Stimulated activated CD4-positive, alpha-beta T cell treated with anti-CD3 and anti-CD28 coated beads, Interleukin-2, amount 100 ng/mL, for 24 hours (primary cell): ENCODE measurements around the gene RSPO3.
"Not testable (repeated sequence)": the region's sequence is repeated elsewhere in the genome, so short reads cannot be mapped to it uniquely, and the experiment has no call there.

ENCODE experiments used
- DNase-seq, 2 donors: peaks; one replicate each; pipeline ENCODE4 v3.0.0-alpha.2; 2020

RSPO3 gene

GRCh38 chr6:127118298-127119101, at the start of gene RSPO3:
RSPO3 (plus strand) TSS chr6:127118671; CDS start chr6:127119193, 522 bp downstream.
- peak in 1 of 2 donors; percentile 29 for DNase-seq

- DNase-seq, result no peak
Observed at GRCh38 chr6:127069659-127070279, 48.7 kb upstream of the RSPO3 start.

DNA sequence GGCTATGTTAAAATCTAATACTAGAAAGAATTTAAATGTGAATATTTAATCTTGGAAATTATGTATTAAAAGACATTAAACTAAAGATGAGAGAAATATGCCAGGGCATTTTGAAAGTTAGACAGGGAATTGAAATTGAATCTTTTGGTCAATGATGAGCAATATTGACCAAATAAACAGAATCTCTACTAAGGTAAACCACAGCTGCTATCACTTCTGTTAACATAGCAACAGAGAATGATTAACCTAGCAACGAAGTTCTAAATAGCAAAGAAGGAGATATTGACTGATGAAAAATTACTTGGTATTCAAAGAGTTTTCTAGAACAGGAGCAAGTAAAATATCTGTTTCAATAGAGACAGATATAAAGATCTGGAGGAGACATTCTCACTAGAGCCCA, 45.2 kb upstream of the RSPO3 start:
- DNase-seq, result no peak

DNA sequence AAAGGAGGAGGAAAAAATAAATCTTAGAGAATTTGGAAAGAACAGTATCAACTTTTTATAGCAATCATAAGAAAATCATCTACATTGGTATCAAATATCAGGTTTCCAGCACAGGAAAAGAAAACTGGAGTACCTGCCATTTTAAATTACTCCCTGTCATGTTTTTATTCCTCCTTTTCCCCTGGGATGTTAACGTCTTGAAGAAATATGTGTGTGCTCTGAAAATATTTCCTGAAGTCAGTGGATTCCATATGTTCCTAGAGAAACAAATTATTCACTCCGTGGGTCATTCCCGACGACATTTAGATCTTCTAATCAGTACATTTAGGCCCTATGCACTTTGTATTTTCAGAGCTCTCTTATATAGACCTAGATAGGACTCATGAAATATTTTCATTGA, 42.0 kb upstream of the RSPO3 start:
- DNase-seq, result no peak

GRCh38 chr6:127077886-127078285, 40.6 kb upstream of the RSPO3 start:
- DNase-seq, result no peak

DNA sequence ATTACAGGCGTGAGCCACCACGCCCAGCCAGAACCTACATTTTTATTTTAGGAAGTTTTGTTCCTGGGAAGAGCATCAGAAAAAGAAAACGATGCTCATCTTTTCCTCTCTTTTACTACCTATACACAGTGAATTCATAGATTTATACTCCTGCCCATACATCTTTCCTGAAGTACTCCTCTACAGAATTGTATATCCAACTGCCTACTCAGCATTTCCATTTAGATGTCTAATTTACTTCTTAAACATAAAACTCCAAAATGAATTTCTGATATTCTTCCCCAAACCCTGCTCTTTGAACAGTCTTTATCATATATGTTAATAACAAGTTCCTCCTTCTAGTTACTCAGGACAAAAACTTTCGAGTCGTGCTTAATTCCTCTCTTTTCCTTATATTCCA, 39.8 kb upstream of the RSPO3 start:
- no peak for DNase-seq

- DNase-seq, result no peak
Observed at GRCh38 chr6:127079681-127080080, 38.8 kb upstream of the RSPO3 start.

- no peak for DNase-seq
Observed at GRCh38 chr6:127080081-127080480, 38.4 kb upstream of the RSPO3 start.

DNA sequence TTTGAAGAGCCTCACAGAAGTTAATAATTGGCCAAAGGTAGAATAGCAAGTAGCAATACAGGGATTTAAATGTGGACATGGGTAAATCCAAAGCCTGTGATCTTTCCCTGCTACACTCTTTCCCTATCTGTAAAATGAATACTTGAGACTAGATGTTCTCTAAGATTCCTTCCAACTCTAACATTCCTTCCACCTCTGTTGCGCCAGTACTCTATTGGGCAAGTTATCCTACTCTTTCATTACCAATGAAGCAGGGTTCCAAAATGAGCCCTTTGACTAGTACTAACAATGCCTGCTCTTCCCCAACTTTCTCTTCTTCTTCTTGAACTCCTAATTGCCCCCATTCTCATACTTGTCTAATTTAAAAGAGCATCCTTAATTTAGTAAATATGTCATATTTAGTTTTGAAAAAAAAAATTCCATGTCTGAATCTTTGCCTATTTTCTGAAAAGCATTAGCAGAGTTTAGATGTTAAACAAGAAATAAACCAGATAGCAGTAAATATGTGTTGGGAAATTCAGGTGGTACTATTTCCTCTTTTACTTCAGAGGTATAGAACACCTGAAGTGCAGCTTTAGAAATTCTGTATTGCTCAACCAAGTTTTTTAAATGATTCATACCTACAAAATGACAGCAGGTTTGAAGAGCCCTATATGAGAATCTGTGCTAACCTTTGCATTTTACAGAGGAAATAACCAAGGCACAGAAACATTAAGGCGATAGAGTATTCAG, 35.1 kb upstream of the RSPO3 start:
- no peak for DNase-seq

DNA sequence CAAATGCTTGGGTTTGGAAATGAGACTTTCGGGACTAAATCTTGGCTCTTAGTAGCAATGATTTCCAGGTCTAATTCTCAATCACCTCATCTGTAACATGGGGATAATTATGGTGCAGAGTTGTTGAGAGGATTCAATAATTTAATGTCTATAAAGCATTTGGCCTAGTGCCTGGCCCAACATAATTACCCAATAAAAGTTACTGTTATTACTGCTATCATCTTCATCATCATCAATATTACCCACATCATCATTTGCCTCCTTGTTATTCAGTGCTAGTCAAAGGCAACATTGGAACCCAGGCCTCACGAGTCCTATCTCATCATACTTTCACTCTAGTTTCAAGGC, 34.5 kb upstream of the RSPO3 start:
- DNase-seq, result no peak

DNA sequence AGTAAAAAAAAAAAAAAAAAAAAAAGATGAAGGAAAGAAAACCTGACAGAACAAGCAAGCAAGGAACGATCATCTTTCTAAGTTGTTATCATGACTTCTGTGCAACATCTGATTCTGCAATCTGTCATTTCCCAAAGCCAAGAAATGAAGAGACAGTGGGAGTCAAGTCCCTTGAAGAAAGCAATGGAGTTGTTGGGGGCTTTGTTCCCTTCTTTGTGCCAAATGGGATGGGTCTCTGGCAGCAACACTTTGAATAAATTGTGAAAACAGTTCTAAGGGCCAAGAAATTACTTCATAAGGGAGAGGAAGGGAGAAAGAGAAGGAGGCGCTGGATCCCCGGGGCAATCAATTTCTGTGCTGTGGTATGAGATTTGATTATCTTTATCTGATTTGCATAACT, 33.3 kb upstream of the RSPO3 start:
- no peak for DNase-seq

GRCh38 chr6:127090051-127090450, 28.4 kb upstream of the RSPO3 start:
- no peak for DNase-seq

DNA sequence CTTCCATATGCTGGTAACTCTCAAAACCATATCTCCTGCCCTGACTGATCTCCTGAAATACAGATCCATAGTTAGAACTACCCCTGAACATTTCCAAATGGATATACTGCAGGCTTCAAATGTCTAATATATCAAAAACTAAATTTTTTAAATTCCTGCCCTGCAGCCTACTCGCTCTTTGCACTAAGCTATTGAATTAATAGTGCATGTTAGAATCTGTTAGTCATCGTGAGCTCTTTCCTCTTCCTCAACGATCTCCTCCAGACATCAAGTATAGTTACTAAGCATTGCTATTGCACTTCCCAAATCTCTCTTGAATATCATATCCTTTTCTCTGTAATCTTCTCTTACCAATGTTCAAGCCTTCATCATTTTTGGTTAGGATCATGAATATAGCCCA, 26.0 kb upstream of the RSPO3 start:
- DNase-seq, result no peak

DNA sequence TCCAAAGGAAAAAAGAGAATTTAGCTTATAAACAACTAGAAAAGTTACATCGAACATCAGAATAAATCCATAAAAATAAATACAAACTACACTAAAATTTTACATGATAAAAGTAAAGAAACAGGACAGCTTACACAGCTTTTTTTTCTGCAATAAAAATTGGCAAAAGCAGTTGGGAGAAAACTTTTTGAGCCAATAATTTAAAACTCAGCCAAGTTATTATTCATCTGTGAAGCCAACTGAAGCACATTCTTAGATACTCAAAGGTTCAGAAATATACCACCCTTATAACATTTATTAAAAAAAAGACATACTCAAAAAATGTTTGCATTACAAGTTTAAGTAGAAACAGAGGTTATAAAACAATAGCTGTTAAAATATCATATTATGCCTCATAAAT, 23.7 kb upstream of the RSPO3 start:
- DNase-seq, result no peak

GRCh38 chr6:127096167-127096566, 22.3 kb upstream of the RSPO3 start:
- DNase-seq, result no peak

- not testable (repeated sequence) for DNase-seq
Observed at GRCh38 chr6:127097442-127097841, 21.0 kb upstream of the RSPO3 start.

DNA sequence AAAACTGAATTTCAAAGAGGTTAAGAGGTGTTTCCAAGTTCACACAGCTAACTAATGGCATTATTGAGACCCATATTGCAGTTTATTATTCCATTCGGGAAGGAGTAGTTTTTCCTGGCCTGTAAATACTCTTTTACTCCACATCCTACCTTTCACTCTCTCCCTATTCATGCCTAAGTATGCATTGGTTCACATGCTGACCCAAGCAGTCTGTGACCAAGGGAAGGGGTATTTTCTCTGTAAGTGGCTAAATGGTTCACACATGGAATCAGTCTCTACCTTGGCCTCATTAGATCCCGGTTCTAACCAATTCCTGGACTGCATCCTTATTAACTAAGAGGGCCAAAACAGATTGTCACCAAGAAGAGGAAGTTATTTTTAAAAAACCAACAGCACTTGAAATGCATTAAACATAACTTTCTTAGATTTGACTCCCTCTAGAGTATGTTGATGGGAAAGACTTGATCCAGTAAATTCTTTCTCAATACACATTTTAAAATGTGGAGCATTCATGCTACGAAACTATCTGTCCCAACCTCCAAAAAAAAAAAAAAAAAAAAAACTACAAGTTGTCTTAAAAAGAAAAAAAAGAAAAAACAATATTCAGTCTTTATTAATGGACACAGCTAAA, 17.8 kb upstream of the RSPO3 start:
- no peak for DNase-seq

- DNase-seq, result no peak
Observed at GRCh38 chr6:127102299-127102698, 16.2 kb upstream of the RSPO3 start.

DNA sequence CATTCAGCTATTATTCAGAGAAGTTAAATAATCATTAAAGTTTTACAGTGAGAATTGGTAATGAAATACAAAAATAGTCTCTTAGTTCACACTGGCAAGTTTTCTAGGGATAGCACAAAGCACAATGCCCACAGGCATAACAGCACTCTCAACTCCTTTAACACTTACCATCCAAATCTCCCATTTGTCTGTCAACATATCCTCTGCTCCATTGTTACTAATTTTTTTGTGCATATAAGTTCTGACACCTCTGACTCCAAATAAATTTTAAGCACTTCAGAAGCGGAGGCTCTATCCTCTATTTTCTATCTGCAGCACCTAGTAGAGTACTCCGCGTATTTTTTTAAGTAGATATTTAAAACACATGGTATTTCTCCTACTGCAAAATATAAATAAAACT, 15.6 kb upstream of the RSPO3 start:
- DNase-seq, result no peak

- no peak for DNase-seq
Observed at GRCh38 chr6:127103482-127103881, 15.0 kb upstream of the RSPO3 start.

- no peak for DNase-seq
Observed at GRCh38 chr6:127107916-127108315, 10.6 kb upstream of the RSPO3 start.

- DNase-seq, result no peak
Observed at GRCh38 chr6:127110712-127111111, 7.8 kb upstream of the RSPO3 start.

GRCh38 chr6:127111526-127111925, 6.9 kb upstream of the RSPO3 start:
- no peak for DNase-seq
